ENCODE results near the gene RASAL1. TPM values are rescaled to one million over a fixed set of nuclear protein-coding genes. Genes with fewer than 3 reads are reported as not detected.
A peak's percentile ranks its signal among the peaks of the same experiment; 100 is the strongest.

Gene RASAL1
- total RNA-seq (2021): 0.32 TPM in 1 of 2 replicates, not detected in the other
- percentile 7 among the genes with signal in this experiment for Bru-seq, nascent RNA
- percentile 12 among the genes with signal in this experiment for BruChase-seq, experiment 1, labeled RNA remaining after a 2-hour chase
- percentile 8 among the genes with signal in this experiment for BruChase-seq, experiment 2, labeled RNA remaining after a 6-hour chase
- long read RNA-seq, partial matches to known transcripts: 0 of 1 reads
- long read RNA-seq, other reads (novel, unspliced or antisense): 1 of 1 reads

DNA sequence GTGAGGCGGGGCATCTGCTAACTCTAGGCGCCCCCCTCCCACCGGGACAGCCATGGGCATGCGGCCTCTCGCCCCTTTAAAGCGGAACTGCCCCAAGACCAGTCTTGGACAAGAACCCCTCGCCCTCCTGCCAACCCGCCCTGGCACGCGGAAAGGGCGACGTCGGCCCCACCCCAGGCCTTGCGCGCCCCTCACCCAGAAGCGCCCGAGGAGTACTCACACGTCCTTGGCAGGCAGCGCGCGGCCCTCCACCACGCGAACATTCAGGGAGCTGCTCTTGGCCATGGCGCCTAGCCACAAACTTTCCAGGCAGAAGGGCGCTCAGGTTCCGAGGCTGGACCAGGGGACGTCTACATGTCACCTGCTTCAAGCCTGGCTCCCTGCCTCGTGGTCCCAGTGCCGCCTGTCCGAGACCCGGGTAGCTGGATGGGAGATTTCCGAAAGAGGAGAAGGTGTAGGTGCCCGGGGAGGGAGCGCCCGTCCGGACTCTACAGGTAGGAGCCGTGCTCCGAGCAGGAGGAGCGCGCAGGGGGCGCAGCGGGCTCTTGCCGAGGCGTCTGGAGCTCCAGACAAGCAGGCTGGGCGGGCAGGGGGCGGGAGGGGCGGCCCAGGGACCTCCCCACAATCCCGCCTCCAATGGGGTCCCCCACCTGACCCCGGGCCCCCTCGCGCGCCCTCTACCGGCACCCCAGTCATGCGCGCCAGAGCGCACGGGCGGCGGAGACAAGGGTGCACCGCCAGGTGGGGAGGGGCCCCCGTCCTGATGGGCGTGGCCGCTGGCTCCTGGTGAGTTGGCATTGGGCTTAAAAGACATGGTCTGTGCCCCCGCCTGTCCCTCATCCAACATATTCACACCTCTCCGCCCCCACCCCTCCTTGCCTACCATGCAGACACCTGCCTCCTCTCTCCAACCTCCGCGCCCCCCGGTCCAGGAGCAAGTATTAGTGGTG is at the start of gene RASAL1:
RASAL1 (minus strand) TSS at position 584 of the 950 bp plus-strand sequence; CDS start at position 285, 299 bp downstream.
- Histone ChIP-seq H3K27me3 (replicated peaks; ENCODE audit: insufficient read depth, low read depth, low read length, poor library complexity) (no peaks in the 10 kb centered on the region), H3K27ac (ENCODE audit: low read depth, low read length, poor library complexity, severe bottlenecking) (no peak within 1 kb of the TSS), H3K4me3 (ENCODE audit: low read depth, low read length, poor library complexity, severe bottlenecking) (peak within 1 kb of the TSS; percentile 35), H3K36me3 (ENCODE audit: insufficient read depth, low read length, poor library complexity, severe bottlenecking) (no peaks in the 10 kb centered on the region), H3K9me3 (ENCODE audit: low read depth, low read length, poor library complexity, severe bottlenecking) (no peaks in the 10 kb centered on the region), H3K4me1 (ENCODE audit: insufficient read depth, low read length, poor library complexity, severe bottlenecking) (peaks cover 6% of the 10 kb centered on the region)
- ChIA-PET CTCF (interaction anchor here (0.6 to 1.4 kb wide), 3 partner anchors 16 to 142 kb away, joined by 4 read pairs; no protein-coding TSS in a partner anchor), POLR2A (ENCODE audit: low non-redundant PET) (no interaction called here)
- BruUV-seq (replicated peaks): no TSS peak
- TF ChIP-seq, protein P1, sequence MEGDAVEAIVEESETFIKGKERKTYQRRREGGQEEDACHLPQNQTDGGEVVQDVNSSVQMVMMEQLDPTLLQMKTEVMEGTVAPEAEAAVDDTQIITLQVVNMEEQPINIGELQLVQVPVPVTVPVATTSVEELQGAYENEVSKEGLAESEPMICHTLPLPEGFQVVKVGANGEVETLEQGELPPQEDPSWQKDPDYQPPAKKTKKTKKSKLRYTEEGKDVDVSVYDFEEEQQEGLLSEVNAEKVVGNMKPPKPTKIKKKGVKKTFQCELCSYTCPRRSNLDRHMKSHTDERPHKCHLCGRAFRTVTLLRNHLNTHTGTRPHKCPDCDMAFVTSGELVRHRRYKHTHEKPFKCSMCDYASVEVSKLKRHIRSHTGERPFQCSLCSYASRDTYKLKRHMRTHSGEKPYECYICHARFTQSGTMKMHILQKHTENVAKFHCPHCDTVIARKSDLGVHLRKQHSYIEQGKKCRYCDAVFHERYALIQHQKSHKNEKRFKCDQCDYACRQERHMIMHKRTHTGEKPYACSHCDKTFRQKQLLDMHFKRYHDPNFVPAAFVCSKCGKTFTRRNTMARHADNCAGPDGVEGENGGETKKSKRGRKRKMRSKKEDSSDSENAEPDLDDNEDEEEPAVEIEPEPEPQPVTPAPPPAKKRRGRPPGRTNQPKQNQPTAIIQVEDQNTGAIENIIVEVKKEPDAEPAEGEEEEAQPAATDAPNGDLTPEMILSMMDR (conservative IDR thresholded peaks at IDR 0.05; ENCODE audit: low read depth, low read length): peak; percentile 64
- no peak for TF ChIP-seq EZH2 (IDR thresholded peaks at IDR 0.05; ENCODE audit: borderline replicate concordance, low read depth, low read length, poor library complexity, severe bottlenecking)
- intact Hi-C loops (cut with micrococcal nuclease; ENCODE audit: unreplicated experiment): no loop called here
- peak; percentile 44 for DNase-seq (ENCODE audit: low spot score)

DNA sequence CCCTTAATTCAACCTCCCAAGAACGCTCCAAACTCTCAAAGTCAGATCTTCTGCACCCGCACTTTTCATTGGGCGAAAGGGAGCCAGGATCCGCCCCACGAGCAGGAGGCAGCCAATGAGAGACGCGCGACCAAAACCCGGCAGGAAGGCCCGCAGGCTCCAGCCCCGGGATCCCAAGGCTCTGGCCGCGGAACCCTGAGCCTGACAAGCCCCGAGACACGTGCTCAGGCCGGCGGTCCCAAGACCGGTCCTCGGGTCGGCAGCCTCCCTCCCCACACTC is 49.3 kb upstream of the RASAL1 start:
- ChIA-PET POLR2A (ENCODE audit: low non-redundant PET) (no interaction called here), CTCF (no interaction called here)
- peaks cover 9% of the 10 kb centered on the region for H3K36me3 ChIP-seq (ENCODE audit: insufficient read depth, low read length, poor library complexity, severe bottlenecking)
- TF ChIP-seq, protein P1 (conservative IDR thresholded peaks at IDR 0.05; ENCODE audit: low read depth, low read length): no peak
- TF ChIP-seq EZH2 (IDR thresholded peaks at IDR 0.05; ENCODE audit: borderline replicate concordance, low read depth, low read length, poor library complexity, severe bottlenecking): no peak
- no peaks in the 10 kb centered on the region for H3K9me3 ChIP-seq (ENCODE audit: low read depth, low read length, poor library complexity, severe bottlenecking)
- BruUV-seq (replicated peaks): no TSS peak
- H3K4me1 ChIP-seq (ENCODE audit: insufficient read depth, low read length, poor library complexity, severe bottlenecking): no peaks in the 10 kb centered on the region
- peak; percentile 95 for DNase-seq (ENCODE audit: low spot score)
- H3K27me3 ChIP-seq (replicated peaks; ENCODE audit: insufficient read depth, low read depth, low read length, poor library complexity): no peaks in the 10 kb centered on the region
- H3K27ac ChIP-seq (ENCODE audit: low read depth, low read length, poor library complexity, severe bottlenecking): peak overlapping the region; percentile 99
- intact Hi-C loops (cut with micrococcal nuclease; ENCODE audit: unreplicated experiment): no loop called here
- H3K4me3 ChIP-seq (ENCODE audit: low read depth, low read length, poor library complexity, severe bottlenecking): peak overlapping the region; percentile 86

DNA sequence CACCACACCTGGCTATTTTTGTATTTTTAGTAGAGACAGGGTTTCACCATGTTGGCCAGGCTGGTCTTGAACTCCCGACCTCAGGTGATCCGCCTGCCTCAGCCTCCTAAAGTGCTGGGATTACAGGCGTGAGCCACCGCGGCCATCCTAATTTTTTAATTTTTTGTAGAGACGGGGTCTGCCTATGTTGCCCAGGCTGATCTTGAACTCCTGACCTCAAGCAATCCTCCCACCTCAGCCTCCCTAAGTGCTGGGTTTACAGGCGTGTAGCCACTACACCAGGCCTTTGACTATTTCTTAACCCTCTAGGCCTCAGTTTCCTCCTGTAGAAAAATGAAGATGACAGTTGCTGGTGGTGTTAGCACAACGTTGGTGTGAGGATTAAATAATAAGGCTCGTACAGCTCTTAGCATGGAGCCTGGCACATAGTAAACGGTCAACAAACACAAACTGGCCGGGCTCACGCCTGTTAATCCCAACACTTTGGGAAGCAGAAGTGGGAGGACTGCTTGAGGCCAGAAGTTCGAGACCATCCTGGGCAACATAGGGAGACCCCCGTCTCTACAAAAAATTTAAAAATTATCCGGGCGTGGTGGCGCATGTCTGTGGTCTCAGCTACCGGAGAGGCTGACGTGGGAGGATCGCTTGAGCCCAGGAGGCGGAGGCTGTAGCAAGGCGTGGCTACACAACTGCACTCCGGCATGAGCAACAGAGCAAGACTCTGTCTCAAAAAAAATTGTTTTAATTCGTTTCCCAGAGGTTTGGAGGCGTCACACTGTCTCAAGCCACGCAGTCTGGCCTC is 48.7 kb upstream of the RASAL1 start:
- BruUV-seq (replicated peaks): no TSS peak
- no peaks in the 10 kb centered on the region for H3K27me3 ChIP-seq (replicated peaks; ENCODE audit: insufficient read depth, low read depth, low read length, poor library complexity)
- TF ChIP-seq, protein P1 (conservative IDR thresholded peaks at IDR 0.05; ENCODE audit: low read depth, low read length): no peak
- TF ChIP-seq EZH2 (IDR thresholded peaks at IDR 0.05; ENCODE audit: borderline replicate concordance, low read depth, low read length, poor library complexity, severe bottlenecking): no peak
- H3K4me1 ChIP-seq (ENCODE audit: insufficient read depth, low read length, poor library complexity, severe bottlenecking): no peaks in the 10 kb centered on the region
- H3K36me3 ChIP-seq (ENCODE audit: insufficient read depth, low read length, poor library complexity, severe bottlenecking): peaks cover 15% of the 10 kb centered on the region
- peak overlapping the region; percentile 99 for H3K27ac ChIP-seq (ENCODE audit: low read depth, low read length, poor library complexity, severe bottlenecking)
- peak overlapping the region; percentile 86 for H3K4me3 ChIP-seq (ENCODE audit: low read depth, low read length, poor library complexity, severe bottlenecking)
- H3K9me3 ChIP-seq (ENCODE audit: low read depth, low read length, poor library complexity, severe bottlenecking): no peaks in the 10 kb centered on the region
- POLR2A ChIA-PET (ENCODE audit: low non-redundant PET): no interaction called here
- intact Hi-C loops (cut with micrococcal nuclease; ENCODE audit: unreplicated experiment): no loop called here
- no peak for DNase-seq (ENCODE audit: low spot score)
- CTCF ChIA-PET: no interaction called here

Data from A673 (cell line).